IPS DF 6.9 (cell line): Measurements from ENCODE around the gene DUSP14.
"Not testable (repeated sequence)": the region's sequence is repeated elsewhere in the genome, so short reads cannot be mapped to it uniquely, and the experiment has no call there.

Experiments used
- DNase-seq: peaks from one replicate; pipeline ENCODE4 v3.0.0-alpha.2; 2013; ENCODE audit warnings: low read depth, low spot score
- H3K27ac ChIP-seq: one replicate; pipeline ENCODE4 v1.5.1; 2013; ENCODE audit warnings: low read length, control low read depth
- H3K27me3 ChIP-seq: 2 replicates; pipeline ENCODE4 v1.6.1; 2013; ENCODE audit warnings: mild to moderate bottlenecking, low read length; ENCODE audit not compliant: control insufficient read depth, insufficient read depth
- H3K36me3 ChIP-seq: 2 replicates; pipeline ENCODE4 v1.6.1; 2013; ENCODE audit warnings: low read length; ENCODE audit not compliant: control insufficient read depth, insufficient read depth
- H3K4me1 ChIP-seq: 2 replicates; pipeline ENCODE4 v1.6.1; 2013; ENCODE audit warnings: low read length; ENCODE audit not compliant: control insufficient read depth, insufficient read depth
- H3K4me3 ChIP-seq: 2 replicates; pipeline ENCODE4 v1.5.1; 2013; ENCODE audit warnings: mild to moderate bottlenecking, low read length
- H3K9me3 ChIP-seq: 2 replicates; pipeline ENCODE4 v1.6.1; 2013; ENCODE audit warnings: low read length, inconsistent platforms; ENCODE audit not compliant: control insufficient read depth, insufficient read depth
- WGBS: extraction: QIAGEN DNeasy Blood & Tissue Kit; methylation state at CpG from one replicate; pipeline ENCODE4 v1.1.7; 2013; ENCODE audit warnings: mixed read lengths, missing lambda C conversion rate; ENCODE audit not compliant: insufficient read length, insufficient coverage; 5-methylcytosine and 5-hydroxymethylcytosine counted together

The DUSP14 gene

GRCh38 chr17:37489197-37490001, at the start of gene DUSP14:
DUSP14 (plus strand) TSS chr17:37489891; CDS start chr17:37512273, 22,382 bp downstream.
- no peak for DNase-seq
- no CpG with 5 or more reads among the region's 100 CpGs for WGBS
- Histone ChIP-seq H3K9me3 (no peaks in the 10 kb centered on the region), H3K4me3 (peak within 1 kb of the TSS; percentile 42), H3K36me3 (no peaks in the 10 kb centered on the region), H3K4me1 (0 out of 2 replicates have a peak, but pooled peaks cover 2% of the 10 kb centered on the region), H3K27me3 (no peaks in the 10 kb centered on the region), H3K27ac (no peak within 1 kb of the TSS)

GRCh38 chr17:37440424-37440823, 49.3 kb upstream of the DUSP14 start:
- H3K4me1 ChIP-seq, result no peaks in the 10 kb centered on the region
- H3K27me3 ChIP-seq, result no peaks in the 10 kb centered on the region
- DNase-seq, result no peak
- H3K9me3 ChIP-seq, result no peaks in the 10 kb centered on the region
- peaks cover 2% of the 10 kb centered on the region; the same call in 1 of the 2 replicates for H3K36me3 ChIP-seq
- no peak overlapping the region for H3K27ac ChIP-seq
- WGBS, result no CpG with 5 or more reads among the region's 2 CpGs
- no peak overlapping the region for H3K4me3 ChIP-seq

GRCh38 chr17:37441369-37442014, 48.2 kb upstream of the DUSP14 start:
- H3K27me3 ChIP-seq, H3K9me3 ChIP-seq, H3K4me1 ChIP-seq, H3K27ac ChIP-seq, H3K36me3 ChIP-seq, H3K4me3 ChIP-seq, DNase-seq: not testable (repeated sequence)
- no CpG with 5 or more reads among the region's 12 CpGs for WGBS

- Histone ChIP-seq H3K4me1 (no peaks in the 10 kb centered on the region), H3K27ac (no peak overlapping the region), H3K4me3 (no peak overlapping the region), H3K27me3 (no peaks in the 10 kb centered on the region), H3K36me3 (no peaks in the 10 kb centered on the region; the same call in 1 of the 2 replicates), H3K9me3 (no peaks in the 10 kb centered on the region)
- no CpG with 5 or more reads among the region's 4 CpGs for WGBS
- DNase-seq, result no peak
These were observed 43.7 kb upstream of the DUSP14 start for GRCh38 chr17:37446027-37446426.

GRCh38 chr17:37447641-37448040, 42.0 kb upstream of the DUSP14 start:
- H3K27me3 ChIP-seq, result no peaks in the 10 kb centered on the region
- H3K9me3 ChIP-seq, result no peaks in the 10 kb centered on the region
- H3K27ac ChIP-seq, result no peak overlapping the region
- H3K36me3 ChIP-seq, result no peaks in the 10 kb centered on the region
- WGBS, result no CpG with 5 or more reads among the region's 1 CpG
- H3K4me3 ChIP-seq, result no peak overlapping the region
- no peaks in the 10 kb centered on the region for H3K4me1 ChIP-seq
- DNase-seq, result no peak

GRCh38 chr17:37450112-37450511, 39.6 kb upstream of the DUSP14 start:
- no peaks in the 10 kb centered on the region for H3K9me3 ChIP-seq
- H3K27ac ChIP-seq, result no peak overlapping the region
- no peaks in the 10 kb centered on the region for H3K4me1 ChIP-seq
- H3K27me3 ChIP-seq, result no peaks in the 10 kb centered on the region
- WGBS, result no CpG with 5 or more reads among the region's 6 CpGs
- no peak overlapping the region for H3K4me3 ChIP-seq
- H3K36me3 ChIP-seq, result no peaks in the 10 kb centered on the region
- DNase-seq, result no peak

GRCh38 chr17:37457801-37458200, 31.9 kb upstream of the DUSP14 start:
- not testable (repeated sequence) for H3K4me3 ChIP-seq, H3K27ac ChIP-seq, H3K4me1 ChIP-seq, H3K9me3 ChIP-seq, H3K27me3 ChIP-seq, DNase-seq, H3K36me3 ChIP-seq
- no CpG with 5 or more reads among the region's 3 CpGs for WGBS

GRCh38 chr17:37458805-37459204, 30.9 kb upstream of the DUSP14 start:
- WGBS, result no CpG with 5 or more reads among the region's 3 CpGs
- Histone ChIP-seq H3K27ac (no peak overlapping the region), H3K4me1 (no peaks in the 10 kb centered on the region), H3K9me3 (no peaks in the 10 kb centered on the region), H3K36me3 (no peaks in the 10 kb centered on the region; the same call in 1 of the 2 replicates), H3K27me3 (no peaks in the 10 kb centered on the region), H3K4me3 (no peak overlapping the region)
- DNase-seq, result no peak

GRCh38 chr17:37461668-37462067, 28.0 kb upstream of the DUSP14 start:
- Histone ChIP-seq H3K4me3 (no peak overlapping the region), H3K4me1 (no peaks in the 10 kb centered on the region), H3K9me3 (no peaks in the 10 kb centered on the region), H3K36me3 (no peaks in the 10 kb centered on the region), H3K27ac (no peak overlapping the region), H3K27me3 (no peaks in the 10 kb centered on the region)
- DNase-seq, result no peak
- no CpG with 5 or more reads among the region's 3 CpGs for WGBS

GRCh38 chr17:37462492-37462891, 27.2 kb upstream of the DUSP14 start:
- no peak overlapping the region for H3K27ac ChIP-seq
- H3K27me3 ChIP-seq, result no peaks in the 10 kb centered on the region
- H3K9me3 ChIP-seq, result no peaks in the 10 kb centered on the region
- no peak overlapping the region for H3K4me3 ChIP-seq
- DNase-seq, result no peak
- H3K36me3 ChIP-seq, result no peaks in the 10 kb centered on the region
- no peaks in the 10 kb centered on the region for H3K4me1 ChIP-seq
- WGBS, result no CpG with 5 or more reads among the region's 5 CpGs
